Testis (tissue), 2 donors: ENCODE results near the gene IMMP2L.

Source experiments
- POLR2A ChIP-seq: fragments of 450-650 bp; IDR thresholded peaks from one replicate; pipeline ENCODE4 v1.6.1; 2017; ENCODE audit warnings: antibody characterized with exemption, mild to moderate bottlenecking, moderate library complexity
- TF ChIP-seq, protein P1 (sequence below), 3 experiments: fragments of 450-650 bp in 2 of 3; fragments of 200-600 bp in 1 of 3; sonication (generic) in 1 of 3; IDR thresholded peaks; one replicate each; pipeline ENCODE4 v1.5.1; 2016 to 2019; ENCODE audit warnings: antibody characterized with exemption in 3 of 3, mild to moderate bottlenecking in 2 of 3, moderate library complexity in 1 of 3

DNA sequence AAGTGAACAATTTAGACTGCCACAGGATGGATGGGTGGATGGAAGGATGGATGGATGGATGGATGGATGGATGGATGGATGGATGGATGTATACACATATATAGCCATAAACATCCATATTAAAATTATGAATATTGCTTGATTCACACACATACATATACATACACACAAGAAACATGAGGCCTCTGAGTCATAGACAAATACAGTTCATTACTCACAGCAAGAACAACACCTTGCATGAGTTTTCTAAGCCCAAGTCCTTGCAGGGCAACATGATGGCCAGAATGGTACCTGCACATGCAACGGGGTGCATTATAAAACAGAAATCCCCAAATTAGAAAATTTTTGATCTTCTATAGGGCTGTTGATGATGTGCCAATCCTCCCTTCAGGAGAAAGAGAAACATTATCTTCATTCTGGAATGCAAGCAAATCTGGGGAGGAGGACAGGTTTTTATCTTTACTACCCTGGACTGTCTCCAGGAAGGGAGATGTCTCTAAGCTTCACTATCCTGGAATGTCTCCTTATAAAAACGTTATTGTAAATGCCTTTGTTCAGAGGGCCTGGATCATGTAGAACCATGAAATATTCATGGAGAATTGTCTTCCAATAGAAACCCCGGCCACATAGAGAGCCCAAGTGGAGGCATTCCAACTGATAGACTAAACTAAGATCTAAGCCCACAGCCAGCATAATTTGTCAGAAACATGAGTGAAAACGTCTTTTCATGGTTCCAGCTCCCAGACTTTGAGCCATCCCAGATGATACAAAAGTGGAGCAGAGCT, 709.9 kb downstream of the IMMP2L start:
- TF ChIP-seq, protein P1, sequence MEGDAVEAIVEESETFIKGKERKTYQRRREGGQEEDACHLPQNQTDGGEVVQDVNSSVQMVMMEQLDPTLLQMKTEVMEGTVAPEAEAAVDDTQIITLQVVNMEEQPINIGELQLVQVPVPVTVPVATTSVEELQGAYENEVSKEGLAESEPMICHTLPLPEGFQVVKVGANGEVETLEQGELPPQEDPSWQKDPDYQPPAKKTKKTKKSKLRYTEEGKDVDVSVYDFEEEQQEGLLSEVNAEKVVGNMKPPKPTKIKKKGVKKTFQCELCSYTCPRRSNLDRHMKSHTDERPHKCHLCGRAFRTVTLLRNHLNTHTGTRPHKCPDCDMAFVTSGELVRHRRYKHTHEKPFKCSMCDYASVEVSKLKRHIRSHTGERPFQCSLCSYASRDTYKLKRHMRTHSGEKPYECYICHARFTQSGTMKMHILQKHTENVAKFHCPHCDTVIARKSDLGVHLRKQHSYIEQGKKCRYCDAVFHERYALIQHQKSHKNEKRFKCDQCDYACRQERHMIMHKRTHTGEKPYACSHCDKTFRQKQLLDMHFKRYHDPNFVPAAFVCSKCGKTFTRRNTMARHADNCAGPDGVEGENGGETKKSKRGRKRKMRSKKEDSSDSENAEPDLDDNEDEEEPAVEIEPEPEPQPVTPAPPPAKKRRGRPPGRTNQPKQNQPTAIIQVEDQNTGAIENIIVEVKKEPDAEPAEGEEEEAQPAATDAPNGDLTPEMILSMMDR (IDR thresholded peaks at IDR 0.05), result no peak
- TF ChIP-seq POLR2A, result no peak
